Measurements from ENCODE around the gene RYR2. TPM values are rescaled to one million over a fixed set of nuclear protein-coding genes. Genes with fewer than 3 reads are reported as not detected.

Gene RYR2
- total and polyA plus RNA-seq, 2 donors (not counting 1 experiment from before 2014, with no cell fraction given), result not detected

DNA sequence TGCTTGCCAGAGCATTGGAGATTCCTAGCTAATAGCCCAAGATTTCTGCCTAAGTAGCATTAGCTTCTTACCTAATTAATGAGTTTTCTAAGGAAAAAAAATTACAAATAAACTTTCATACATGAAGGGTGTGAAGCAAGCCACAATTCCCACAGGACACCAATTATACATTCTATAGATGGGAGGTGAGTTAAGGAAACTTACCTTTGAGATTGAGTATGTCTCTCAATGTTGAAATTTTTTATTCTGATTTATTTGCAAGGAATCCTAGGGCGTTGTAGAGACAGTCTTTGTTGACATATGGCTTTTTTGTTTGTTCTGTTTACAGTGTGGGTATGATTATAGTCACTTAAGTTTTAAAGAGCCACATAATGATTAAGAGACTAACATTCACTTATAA lies 313.0 kb downstream of the RYR2 start:
- intact Hi-C loops (cut with micrococcal nuclease), result no loop called here
- Histone ChIP-seq H3K9ac (ENCODE audit: low read length) (no peak overlapping the region), H3K27me3 (replicated peaks in 1 of 4; ENCODE audit: control extremely low read depth in 1 of 4, control insufficient read depth in 3 of 4, insufficient read depth in 4 of 4, low read length in 3 of 4) (no peaks in the 10 kb centered on the region), H3K79me2 (ENCODE audit: control insufficient read depth, insufficient read depth, low read length) (no peaks in the 10 kb centered on the region), H3K4me2 (replicated peaks; ENCODE audit: low read depth, low read length, poor library complexity, severe bottlenecking) (no peak overlapping the region), H3K27ac (ENCODE audit: low read length in 2 of 2) (no peak overlapping the region), H3K9me3 (ENCODE audit: control extremely low read depth in 1 of 3, control insufficient read depth in 2 of 3, insufficient read depth in 1 of 3, low read length in 2 of 3) (no peaks in the 10 kb centered on the region), H3K36me3 (replicated peaks in 1 of 2; ENCODE audit: control extremely low read depth in 1 of 2, control insufficient read depth in 1 of 2, extremely low read depth in 1 of 2, insufficient read depth in 2 of 2, low read length in 1 of 2) (no peaks in the 10 kb centered on the region), H3K4me3 (ENCODE audit: control extremely low read depth in 1 of 5, extremely low read depth in 1 of 5, insufficient read depth in 1 of 5, low read depth in 2 of 5, low read length in 4 of 5) (no peak overlapping the region), H4K20me1 (ENCODE audit: control insufficient read depth, insufficient read depth, low read length, poor library complexity, severe bottlenecking) (no peaks in the 10 kb centered on the region), H2AFZ (ENCODE audit: insufficient read depth, low read depth, low read length, poor library complexity, severe bottlenecking) (no peak overlapping the region), H3K4me1 (ENCODE audit: control insufficient read depth in 2 of 2, insufficient read depth in 2 of 2, low read length in 2 of 2) (no peaks in the 10 kb centered on the region)
- no peak overlapping the region for H3K4me3 Mint-ChIP-seq
- H3K4me1 Mint-ChIP-seq, result no peaks in the 10 kb centered on the region
- no peak overlapping the region for H3K27ac Mint-ChIP-seq
- ChIA-PET CTCF (interaction anchor here (0.6 kb wide), 1 partner anchor 47 kb away, joined by 3 read pairs; no protein-coding TSS in a partner anchor), POLR2A (no interaction called here)
- H3K27me3 Mint-ChIP-seq, result no peaks in the 10 kb centered on the region
- TF ChIP-seq, protein P1, sequence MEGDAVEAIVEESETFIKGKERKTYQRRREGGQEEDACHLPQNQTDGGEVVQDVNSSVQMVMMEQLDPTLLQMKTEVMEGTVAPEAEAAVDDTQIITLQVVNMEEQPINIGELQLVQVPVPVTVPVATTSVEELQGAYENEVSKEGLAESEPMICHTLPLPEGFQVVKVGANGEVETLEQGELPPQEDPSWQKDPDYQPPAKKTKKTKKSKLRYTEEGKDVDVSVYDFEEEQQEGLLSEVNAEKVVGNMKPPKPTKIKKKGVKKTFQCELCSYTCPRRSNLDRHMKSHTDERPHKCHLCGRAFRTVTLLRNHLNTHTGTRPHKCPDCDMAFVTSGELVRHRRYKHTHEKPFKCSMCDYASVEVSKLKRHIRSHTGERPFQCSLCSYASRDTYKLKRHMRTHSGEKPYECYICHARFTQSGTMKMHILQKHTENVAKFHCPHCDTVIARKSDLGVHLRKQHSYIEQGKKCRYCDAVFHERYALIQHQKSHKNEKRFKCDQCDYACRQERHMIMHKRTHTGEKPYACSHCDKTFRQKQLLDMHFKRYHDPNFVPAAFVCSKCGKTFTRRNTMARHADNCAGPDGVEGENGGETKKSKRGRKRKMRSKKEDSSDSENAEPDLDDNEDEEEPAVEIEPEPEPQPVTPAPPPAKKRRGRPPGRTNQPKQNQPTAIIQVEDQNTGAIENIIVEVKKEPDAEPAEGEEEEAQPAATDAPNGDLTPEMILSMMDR (IDR thresholded peaks at IDR 0.05), result no peak
- no peak for TF ChIP-seq EZH2 (IDR thresholded peaks at IDR 0.05; ENCODE audit: borderline replicate concordance, insufficient read depth, low read depth, low read length, poor library complexity, severe bottlenecking)
- no CpG with 5 or more reads among the region's 1 CpG for WGBS (ENCODE audit: insufficient coverage)
- H3K9me3 Mint-ChIP-seq (ENCODE audit: insufficient read depth), result no peaks in the 10 kb centered on the region
- ATAC-seq (ENCODE audit: low read depth), result no peak
- no peak for DNase-seq

DNA sequence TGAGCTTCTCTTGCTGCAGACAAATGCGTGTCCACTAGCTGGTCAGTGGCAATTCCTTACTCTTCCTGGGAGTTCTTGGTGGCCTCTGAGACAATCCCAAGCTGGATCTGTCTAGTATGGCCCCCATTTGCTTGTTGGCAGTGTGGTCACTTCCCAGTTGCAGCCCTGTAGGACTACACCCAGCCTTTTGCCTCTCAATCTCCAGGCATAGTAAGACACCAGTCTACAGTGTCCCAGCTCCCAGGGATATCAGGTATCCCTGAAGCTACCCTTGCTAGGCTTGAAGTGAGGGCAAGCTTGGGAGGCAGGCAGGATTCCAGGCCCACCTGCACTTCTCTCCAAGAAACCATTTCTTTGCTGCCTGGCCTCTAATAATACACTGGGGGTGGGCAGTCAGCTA lies 316.6 kb downstream of the RYR2 start:
- ChIA-PET POLR2A (no interaction called here), CTCF (no interaction called here)
- WGBS (ENCODE audit: insufficient coverage), result 93% methylated on average over 1 of the region's 1 CpG
- Histone ChIP-seq H3K27ac (ENCODE audit: low read length in 2 of 2) (no peak overlapping the region), H3K79me2 (ENCODE audit: control insufficient read depth, insufficient read depth, low read length) (no peaks in the 10 kb centered on the region), H3K4me3 (ENCODE audit: control extremely low read depth in 1 of 5, extremely low read depth in 1 of 5, insufficient read depth in 1 of 5, low read depth in 2 of 5, low read length in 4 of 5) (no peak overlapping the region), H3K36me3 (replicated peaks in 1 of 2; ENCODE audit: control extremely low read depth in 1 of 2, control insufficient read depth in 1 of 2, extremely low read depth in 1 of 2, insufficient read depth in 2 of 2, low read length in 1 of 2) (no peaks in the 10 kb centered on the region), H3K4me1 (ENCODE audit: control insufficient read depth in 2 of 2, insufficient read depth in 2 of 2, low read length in 2 of 2) (no peaks in the 10 kb centered on the region), H3K9ac (ENCODE audit: low read length) (no peak overlapping the region), H3K9me3 (ENCODE audit: control extremely low read depth in 1 of 3, control insufficient read depth in 2 of 3, insufficient read depth in 1 of 3, low read length in 2 of 3) (no peaks in the 10 kb centered on the region), H2AFZ (ENCODE audit: insufficient read depth, low read depth, low read length, poor library complexity, severe bottlenecking) (no peak overlapping the region), H3K4me2 (replicated peaks; ENCODE audit: low read depth, low read length, poor library complexity, severe bottlenecking) (no peak overlapping the region), H3K27me3 (replicated peaks in 1 of 4; ENCODE audit: control extremely low read depth in 1 of 4, control insufficient read depth in 3 of 4, insufficient read depth in 4 of 4, low read length in 3 of 4) (no peaks in the 10 kb centered on the region), H4K20me1 (ENCODE audit: control insufficient read depth, insufficient read depth, low read length, poor library complexity, severe bottlenecking) (no peaks in the 10 kb centered on the region)
- no peak for ATAC-seq (ENCODE audit: low read depth)
- H3K4me3 Mint-ChIP-seq, result no peak overlapping the region
- TF ChIP-seq EZH2 (IDR thresholded peaks at IDR 0.05; ENCODE audit: borderline replicate concordance, insufficient read depth, low read depth, low read length, poor library complexity, severe bottlenecking), result no peak
- intact Hi-C loops (cut with micrococcal nuclease), result no loop called here
- H3K27ac Mint-ChIP-seq, result no peak overlapping the region
- H3K27me3 Mint-ChIP-seq, result no peaks in the 10 kb centered on the region
- no peaks in the 10 kb centered on the region for H3K9me3 Mint-ChIP-seq (ENCODE audit: insufficient read depth)
- DNase-seq, result no peak
- H3K4me1 Mint-ChIP-seq, result no peaks in the 10 kb centered on the region
